Activated CD4-positive, CD25-positive, alpha-beta regulatory T cell treated with anti-CD3 and anti-CD28 coated beads, Interleukin-2, amount 50 U/mL, for 72 hours (primary cell): Measurements from ENCODE around the gene RSPH1.

ENCODE experiments used
- DNase-seq: peaks from one replicate; pipeline ENCODE4 v3.0.0; 2021

Gene RSPH1

GRCh38 chr21:42531771-42532170 is 35.7 kb upstream of the RSPH1 start:
- no peak for DNase-seq

GRCh38 chr21:42530167-42530518 is 34.1 kb upstream of the RSPH1 start:
- DNase-seq, result no peak

GRCh38 chr21:42527489-42528158 is 31.6 kb upstream of the RSPH1 start:
- DNase-seq, result no peak

- no peak for DNase-seq
Observed at GRCh38 chr21:42527127-42527488, 31.1 kb upstream of the RSPH1 start.

GRCh38 chr21:42526379-42526727 is 30.3 kb upstream of the RSPH1 start:
- DNase-seq, result no peak

- no peak for DNase-seq
Observed at GRCh38 chr21:42525676-42526378, 29.8 kb upstream of the RSPH1 start.

GRCh38 chr21:42525029-42525581 is 29.1 kb upstream of the RSPH1 start:
- DNase-seq, result no peak

- DNase-seq, result no peak
Observed at GRCh38 chr21:42524341-42525028, 28.5 kb upstream of the RSPH1 start.

- no peak for DNase-seq
Observed at GRCh38 chr21:42523941-42524340, 27.9 kb upstream of the RSPH1 start.

GRCh38 chr21:42523211-42523610 is 27.2 kb upstream of the RSPH1 start:
- DNase-seq, result no peak

GRCh38 chr21:42522771-42523170 is 26.7 kb upstream of the RSPH1 start:
- no peak for DNase-seq

GRCh38 chr21:42522271-42522670 is 26.2 kb upstream of the RSPH1 start:
- DNase-seq, result no peak

GRCh38 chr21:42521805-42522204 is 25.8 kb upstream of the RSPH1 start:
- no peak for DNase-seq

- DNase-seq, result no peak
Observed at GRCh38 chr21:42521384-42521783, 25.4 kb upstream of the RSPH1 start.

- DNase-seq, result no peak
Observed at GRCh38 chr21:42520628-42521253, 24.7 kb upstream of the RSPH1 start.

- no peak for DNase-seq
Observed at GRCh38 chr21:42518626-42519025, 22.6 kb upstream of the RSPH1 start.

GRCh38 chr21:42518215-42518614 is 22.2 kb upstream of the RSPH1 start:
- DNase-seq, result no peak

GRCh38 chr21:42515708-42516502 is 19.9 kb upstream of the RSPH1 start:
- no peak for DNase-seq

GRCh38 chr21:42514883-42515228 is 18.8 kb upstream of the RSPH1 start:
- DNase-seq, result no peak

GRCh38 chr21:42513985-42514882 is 18.2 kb upstream of the RSPH1 start:
- DNase-seq, result peak; percentile 67

- DNase-seq, result peak; percentile 49
Observed at GRCh38 chr21:42513151-42513984, 17.3 kb upstream of the RSPH1 start, which contains the start of gene SLC37A1. TSS of gene SLC37A1 (plus strand) at chr21:42513852. CDS start at chr21:42518455, 4,603 bp downstream.
